CD4-positive, alpha-beta T cell treated with Interleukin-4 for 1 hour (primary cell): ENCODE results near the gene BLNK.

ENCODE experiments used
- DNase-seq, 2 donors: peaks; one replicate each; pipeline ENCODE4 v3.0.0-alpha.2; 2020 to 2022

Gene BLNK

GRCh38 chr10:96287392-96288105 is 16.2 kb upstream of the BLNK start:
- DNase-seq, result peak in 1 of 2 donors; percentile 41

- no peak for DNase-seq
Observed at GRCh38 chr10:96285331-96285752, 14.0 kb upstream of the BLNK start.

GRCh38 chr10:96283756-96284155 is 12.4 kb upstream of the BLNK start:
- no peak for DNase-seq

GRCh38 chr10:96283351-96283750 is 12.0 kb upstream of the BLNK start:
- no peak for DNase-seq

GRCh38 chr10:96281444-96282029 is 10.2 kb upstream of the BLNK start:
- DNase-seq, result no peak

- DNase-seq, result no peak
Observed at GRCh38 chr10:96280859-96281258, 9.5 kb upstream of the BLNK start.

GRCh38 chr10:96279191-96279641 is 7.8 kb upstream of the BLNK start:
- DNase-seq, result no peak

- no peak for DNase-seq
Observed at GRCh38 chr10:96276831-96277230, 5.5 kb upstream of the BLNK start.

- DNase-seq, result no peak
Observed at GRCh38 chr10:96276426-96276825, 5.1 kb upstream of the BLNK start.

GRCh38 chr10:96275685-96276418 is 4.5 kb upstream of the BLNK start:
- DNase-seq, result no peak

- no peak for DNase-seq
Observed at GRCh38 chr10:96272316-96273280, 1.2 kb upstream of the BLNK start.

GRCh38 chr10:96270571-96270970 is 798 bp downstream of the BLNK start:
- no peak for DNase-seq

GRCh38 chr10:96269438-96270300 is 1.7 kb downstream of the BLNK start:
- DNase-seq, result no peak

GRCh38 chr10:96268341-96268909 is 2.9 kb downstream of the BLNK start:
- no peak for DNase-seq

- no peak for DNase-seq
Observed at GRCh38 chr10:96267234-96267705, 4.1 kb downstream of the BLNK start.

- no peak for DNase-seq
Observed at GRCh38 chr10:96266118-96266770, 5.1 kb downstream of the BLNK start.

GRCh38 chr10:96264938-96265337 is 6.4 kb downstream of the BLNK start:
- no peak for DNase-seq

- no peak for DNase-seq
Observed at GRCh38 chr10:96263669-96264068, 7.7 kb downstream of the BLNK start.

- no peak for DNase-seq
Observed at GRCh38 chr10:96263176-96263575, 8.2 kb downstream of the BLNK start.

- no peak for DNase-seq
Observed at GRCh38 chr10:96261930-96262329, 9.4 kb downstream of the BLNK start.

GRCh38 chr10:96261132-96261531 is 10.2 kb downstream of the BLNK start:
- no peak for DNase-seq
